Activated CD8-positive, alpha-beta memory T cell treated with anti-CD3 and anti-CD28 coated beads, Interleukin-2, amount 50 U/mL, for 1 hour (primary cell): ENCODE measurements around the gene TIGIT.

Source experiments
- DNase-seq: peaks from one replicate; pipeline ENCODE4 v3.0.0-alpha.2; 2020; ENCODE audit errors: extremely low read depth

The TIGIT gene

GRCh38 chr3:114310695-114311094 lies 16.9 kb downstream of the TIGIT start:
- DNase-seq = no peak

DNA sequence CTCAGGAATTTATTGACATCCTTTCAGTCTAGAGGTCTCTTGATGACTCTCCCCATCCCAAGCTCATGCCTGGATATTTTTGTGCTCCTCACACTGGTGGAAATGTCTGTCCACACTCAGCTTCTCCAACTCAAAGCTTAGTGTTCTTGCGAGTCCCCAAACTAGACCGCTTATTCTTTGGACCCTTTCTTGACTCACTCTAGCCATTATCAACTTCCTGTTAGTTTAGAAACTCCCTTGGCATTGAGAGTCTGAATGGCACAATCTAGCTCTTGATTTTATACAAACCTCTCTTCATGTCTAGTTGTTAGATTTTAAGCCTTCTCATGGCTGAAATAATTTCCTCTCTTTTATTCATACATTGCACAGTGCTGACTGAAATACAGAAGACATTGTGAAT lies 19.6 kb downstream of the TIGIT start:
- DNase-seq = no peak

- no peak for DNase-seq
Observed at GRCh38 chr3:114314282-114314681, 20.5 kb downstream of the TIGIT start.

DNA sequence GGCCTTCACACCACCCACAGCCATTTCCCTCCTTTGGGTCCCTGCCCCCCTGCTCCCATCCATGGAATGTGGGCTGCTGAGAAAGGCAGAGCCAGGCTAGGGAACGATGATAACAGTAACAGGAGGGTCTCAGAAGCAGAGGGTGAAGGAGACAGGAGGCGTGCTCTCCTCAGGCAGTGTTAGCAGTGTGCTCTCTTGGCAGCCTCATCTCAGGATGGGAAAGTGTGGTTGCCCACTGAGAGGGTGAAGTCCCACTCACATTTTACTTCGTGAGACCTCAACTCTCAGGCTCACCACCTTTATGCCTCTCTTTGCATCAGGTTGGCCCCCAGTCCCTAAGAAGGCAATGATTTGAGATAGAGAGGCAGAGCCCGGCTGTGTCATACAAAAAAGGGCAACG lies 24.5 kb downstream of the TIGIT start:
- DNase-seq = no peak

DNA sequence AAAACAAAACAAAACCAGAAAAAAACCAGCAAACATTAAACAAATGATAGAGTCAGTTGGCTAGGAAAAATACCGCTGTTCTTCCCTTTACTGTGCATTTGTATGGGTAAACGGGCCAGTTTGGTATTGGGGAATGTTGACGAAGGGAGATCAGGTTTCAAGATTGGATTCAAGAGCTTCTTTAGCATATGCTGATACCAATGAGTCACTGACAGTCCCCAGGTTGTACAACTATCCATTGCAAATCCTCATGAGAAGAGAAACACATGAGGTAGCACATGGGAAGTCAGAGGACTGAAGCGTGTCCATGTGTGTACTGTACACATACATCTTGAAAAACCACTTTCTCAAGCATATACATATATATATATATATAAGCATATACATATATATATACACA lies 25.6 kb downstream of the TIGIT start:
- DNase-seq = no peak

- no peak for DNase-seq
Observed at GRCh38 chr3:114320246-114320645, 26.4 kb downstream of the TIGIT start.

- no peak for DNase-seq
Observed at GRCh38 chr3:114323546-114324254, 29.9 kb downstream of the TIGIT start.

DNA sequence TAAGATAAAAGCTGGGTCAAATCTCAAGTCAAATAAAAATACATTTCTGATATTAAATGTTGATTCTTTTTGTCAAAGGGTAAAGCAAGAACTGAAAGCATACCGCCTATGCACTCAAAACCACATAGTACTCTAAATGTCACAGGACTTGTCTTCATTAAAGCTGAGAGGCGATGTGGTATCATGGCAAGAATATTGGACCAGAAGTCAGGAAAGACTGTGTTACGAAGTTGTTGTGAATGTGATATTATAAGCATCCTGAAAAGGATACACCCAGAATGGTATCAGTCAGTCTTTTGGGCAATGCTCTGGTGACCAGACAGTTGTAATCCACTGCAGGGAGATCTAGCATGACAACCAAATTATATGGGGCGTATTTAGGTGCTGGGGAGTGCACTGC lies 33.8 kb downstream of the TIGIT start:
- no peak for DNase-seq

DNA sequence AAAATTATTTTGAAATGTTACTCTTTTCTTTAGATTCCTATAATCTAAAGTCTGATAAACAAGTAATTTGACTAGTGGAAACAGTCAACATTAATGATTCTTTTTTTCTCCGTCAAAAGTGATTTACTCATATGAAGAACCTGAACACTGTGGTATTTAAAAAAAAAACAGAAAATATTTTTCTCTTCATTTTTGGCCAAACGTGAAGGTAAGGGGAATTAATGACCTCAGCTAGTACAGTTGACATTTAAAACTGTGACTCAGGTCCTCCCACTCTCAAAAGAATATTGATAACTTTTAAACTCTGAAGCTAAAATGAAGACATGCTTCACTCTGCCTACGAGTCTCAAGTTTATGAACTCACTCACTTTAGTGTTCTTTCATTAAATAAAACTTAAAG lies 34.5 kb downstream of the TIGIT start:
- no peak for DNase-seq

- no peak for DNase-seq
Observed at GRCh38 chr3:114329823-114330222, 36.0 kb downstream of the TIGIT start.

DNA sequence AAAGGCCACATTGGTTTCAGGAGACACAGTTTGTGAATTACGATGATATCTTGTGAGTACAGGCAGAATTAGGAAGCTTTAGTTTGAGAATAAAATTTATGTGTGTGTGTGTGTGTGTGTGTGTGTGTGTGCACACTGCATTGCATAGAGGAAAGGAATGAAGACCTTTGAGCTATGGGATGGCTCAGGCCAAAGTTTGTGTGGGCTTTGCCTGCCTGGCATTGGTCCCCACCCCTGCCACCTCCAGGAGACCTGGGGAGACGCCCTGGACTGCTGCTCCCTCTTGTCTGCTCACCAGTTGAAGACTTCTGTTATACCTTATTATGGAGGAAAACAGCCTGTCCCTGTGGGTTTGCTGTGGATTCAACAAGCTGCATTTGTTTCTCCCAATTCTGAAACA lies 37.2 kb downstream of the TIGIT start:
- no peak for DNase-seq

GRCh38 chr3:114331710-114332109 lies 37.9 kb downstream of the TIGIT start:
- no peak for DNase-seq

DNA sequence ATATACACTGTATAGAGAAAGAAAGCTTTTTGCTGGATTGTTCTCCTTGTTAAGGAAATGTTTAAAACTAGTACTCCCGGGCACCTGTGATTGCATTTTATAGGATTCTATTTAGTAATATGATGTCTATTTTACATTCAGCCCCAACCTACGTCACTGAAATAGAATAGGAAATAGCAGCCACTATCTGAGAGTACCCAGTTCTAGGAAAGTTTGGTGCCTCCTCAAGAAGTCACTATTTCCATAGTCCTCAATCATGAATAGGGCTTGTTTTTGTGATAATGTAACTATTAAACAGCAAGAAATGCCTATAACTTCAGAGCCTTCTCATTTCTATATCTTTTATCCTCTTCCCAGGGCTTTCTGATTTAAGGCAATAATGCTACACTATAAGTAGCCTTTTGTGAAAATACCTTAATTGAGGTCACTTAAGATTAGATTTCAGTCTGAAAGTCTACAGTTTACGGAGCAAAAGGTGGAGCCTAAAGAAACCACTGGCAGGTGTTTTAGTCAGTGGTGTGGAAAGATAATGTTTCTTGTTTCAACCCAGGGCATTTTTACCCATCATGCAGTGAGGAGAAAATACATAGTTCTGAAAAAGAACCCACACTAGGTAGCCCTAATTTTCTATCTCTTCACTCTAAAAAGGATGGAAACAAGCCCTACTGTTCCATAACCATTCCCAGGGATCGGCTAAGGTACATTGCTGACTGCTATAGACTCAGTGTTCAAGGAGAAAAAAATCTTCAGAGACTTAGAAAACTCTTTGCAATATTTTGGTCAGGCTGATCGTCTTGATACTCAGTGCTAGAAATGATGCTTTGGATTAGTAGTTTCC lies 38.7 kb downstream of the TIGIT start:
- no peak for DNase-seq

DNA sequence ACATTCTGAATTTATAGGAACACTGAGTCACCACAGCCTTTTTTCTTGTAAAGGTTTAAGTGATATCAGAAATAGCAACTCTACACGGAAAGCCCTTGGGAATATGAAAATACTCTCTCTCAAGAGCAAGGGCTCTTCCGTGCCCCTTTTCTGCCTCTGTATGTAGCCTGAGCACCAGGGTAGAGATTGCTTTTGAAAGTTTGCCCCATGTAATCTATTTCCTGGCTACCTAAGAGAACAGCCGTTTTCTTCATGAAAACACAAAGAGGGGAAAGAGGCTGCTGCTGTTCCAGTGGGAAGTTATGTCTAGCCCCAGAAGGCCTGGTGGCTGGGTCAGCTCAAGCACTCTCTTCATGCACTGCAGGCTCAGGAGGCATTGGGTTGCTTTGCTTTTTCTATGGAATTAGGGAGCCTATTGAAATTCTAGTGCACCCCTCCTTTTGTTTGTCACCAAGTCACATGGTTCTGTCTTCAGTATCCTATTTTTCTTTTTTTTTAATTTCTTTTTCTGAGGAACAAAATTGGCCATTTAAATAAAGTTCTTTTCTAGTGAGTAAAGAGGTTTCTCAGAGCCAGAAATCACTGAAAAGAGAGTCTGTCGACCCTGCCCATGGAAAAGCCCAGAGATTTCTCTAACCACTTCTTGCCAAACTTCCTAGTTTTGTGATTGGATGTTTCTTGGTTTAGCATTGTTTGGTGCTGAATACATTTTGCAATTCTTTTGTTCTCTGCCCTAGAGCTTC lies 39.5 kb downstream of the TIGIT start:
- DNase-seq = no peak

DNA sequence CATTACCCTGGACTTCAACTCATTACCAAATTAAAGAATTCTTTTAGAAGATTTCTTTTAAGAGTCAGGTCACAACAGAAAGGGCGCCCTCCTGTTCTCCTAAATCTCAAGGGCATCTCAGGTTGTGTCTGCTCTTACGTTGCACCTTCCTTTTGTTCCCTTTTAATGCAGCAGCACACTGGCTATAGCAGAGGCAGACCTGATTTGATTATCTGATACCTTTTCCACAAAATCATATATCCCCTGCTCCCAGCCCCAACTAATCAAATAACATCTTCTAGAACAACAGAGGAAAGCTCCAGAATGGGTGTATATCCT lies 40.1 kb downstream of the TIGIT start:
- no peak for DNase-seq

DNA sequence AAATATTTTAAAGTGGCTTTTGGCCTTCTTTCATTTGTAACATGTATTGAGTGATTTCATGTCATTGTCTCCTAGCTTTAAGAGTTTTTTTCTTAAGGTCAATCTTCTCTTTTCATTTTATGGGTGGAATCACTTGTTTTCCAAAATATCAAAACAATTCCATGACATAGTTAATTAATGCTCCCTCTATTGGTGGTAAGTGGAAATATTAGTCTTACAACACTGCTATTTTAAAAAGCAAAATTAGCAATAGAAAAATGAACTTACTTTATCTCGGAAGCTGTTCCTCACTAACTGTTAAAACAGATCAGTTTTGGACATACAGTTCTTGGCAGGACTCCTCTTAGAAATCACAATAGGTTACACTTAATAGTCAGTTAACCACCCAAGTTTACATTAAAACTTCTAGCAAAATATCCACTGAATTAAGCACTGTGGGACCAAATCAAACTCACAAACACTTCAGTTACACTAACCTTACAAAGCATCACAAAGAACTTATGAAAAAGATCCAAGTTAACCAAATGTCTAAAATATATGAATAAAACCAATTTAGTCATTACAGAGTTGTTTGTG lies 42.4 kb downstream of the TIGIT start:
- DNase-seq = no peak

GRCh38 chr3:114336857-114337256 lies 43.0 kb downstream of the TIGIT start:
- no peak for DNase-seq

GRCh38 chr3:114338651-114339357 lies 45.0 kb downstream of the TIGIT start:
- DNase-seq = no peak

- no peak for DNase-seq
Observed at GRCh38 chr3:114344492-114344891, 50.7 kb downstream of the TIGIT start.

DNA sequence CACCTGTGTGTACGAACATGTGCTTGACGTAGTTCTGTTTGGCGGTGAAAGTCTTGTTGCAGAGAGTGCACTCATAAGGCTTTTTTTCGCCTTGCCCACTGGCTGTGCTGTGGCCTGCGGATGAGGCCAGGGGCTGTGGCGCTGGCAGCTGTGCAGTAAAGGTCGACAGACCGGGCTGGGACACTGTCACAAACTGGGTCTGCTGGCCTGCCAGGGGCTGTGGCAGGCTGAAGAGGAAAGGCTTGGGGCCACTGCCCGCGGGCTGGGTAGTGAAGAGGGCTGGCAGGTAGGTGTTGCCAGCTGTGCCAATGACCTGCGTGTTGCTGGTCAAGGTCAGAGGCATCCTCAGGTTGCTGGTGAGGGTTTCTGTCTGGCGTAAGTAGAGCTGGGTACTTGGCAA lies 56.4 kb downstream of the TIGIT start:
- no peak for DNase-seq

DNA sequence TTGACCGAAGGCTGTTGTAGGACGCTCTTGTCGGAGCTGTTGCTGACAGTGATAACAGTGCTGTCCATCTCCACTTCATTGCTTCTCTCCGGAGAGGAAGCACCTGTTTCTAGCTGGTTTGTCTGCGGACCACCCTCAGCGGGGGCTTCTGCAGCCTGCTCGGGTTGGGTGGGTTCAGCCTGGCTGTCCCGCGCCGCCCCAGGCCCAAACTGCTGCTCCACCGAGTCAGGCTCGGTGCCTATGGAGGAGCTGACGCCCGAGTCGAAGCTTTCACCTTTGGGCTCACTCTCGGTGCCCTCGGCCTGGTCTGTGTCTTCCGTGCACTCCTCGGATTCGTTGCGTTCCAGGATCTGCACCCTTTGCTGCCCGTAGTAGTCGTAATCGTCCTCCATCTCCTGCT lies 56.9 kb downstream of the TIGIT start:
- no peak for DNase-seq
